Measurements from ENCODE around the gene SUGCT. TPM values are rescaled to one million over a fixed set of nuclear protein-coding genes. Genes with fewer than 3 reads are reported as not detected.

Gene SUGCT
- total RNA-seq, 3 donors from 2014 or later, result 7.6 to 19.1 (median 10.1) TPM

DNA sequence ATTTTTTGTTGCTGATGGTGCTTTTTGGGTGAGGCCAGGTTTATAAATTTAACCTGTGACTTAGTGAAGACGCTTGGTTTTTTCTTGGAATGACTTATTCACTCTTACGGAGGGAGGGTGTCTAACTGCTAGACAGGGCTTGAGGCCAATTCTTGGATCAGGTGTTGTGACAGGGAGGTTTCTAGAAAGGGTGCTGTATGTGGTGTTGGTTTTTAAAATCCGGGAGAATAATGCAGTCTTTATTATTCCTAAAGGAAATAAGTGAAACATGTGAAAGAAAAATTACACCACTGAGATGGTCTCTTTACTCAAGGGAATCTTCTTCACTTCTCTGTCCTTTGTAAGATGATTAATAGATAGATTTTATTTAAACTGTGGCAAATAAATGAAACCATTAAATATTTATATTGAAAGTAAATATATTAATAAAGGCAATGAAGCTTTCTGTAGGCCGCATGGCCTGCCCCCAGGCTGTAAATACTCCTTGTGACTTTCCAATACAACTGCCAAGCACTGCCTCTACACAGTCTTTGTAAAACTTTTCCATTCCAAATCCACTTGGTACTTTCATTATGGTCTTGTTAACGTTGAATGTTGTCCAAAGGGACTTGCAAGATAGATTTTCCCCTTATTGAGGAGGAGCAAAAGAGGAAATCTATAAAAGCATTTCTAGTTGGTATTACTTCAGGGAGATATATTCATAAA, 323.1 kb downstream of the SUGCT start:
- TF ChIP-seq, protein P1, sequence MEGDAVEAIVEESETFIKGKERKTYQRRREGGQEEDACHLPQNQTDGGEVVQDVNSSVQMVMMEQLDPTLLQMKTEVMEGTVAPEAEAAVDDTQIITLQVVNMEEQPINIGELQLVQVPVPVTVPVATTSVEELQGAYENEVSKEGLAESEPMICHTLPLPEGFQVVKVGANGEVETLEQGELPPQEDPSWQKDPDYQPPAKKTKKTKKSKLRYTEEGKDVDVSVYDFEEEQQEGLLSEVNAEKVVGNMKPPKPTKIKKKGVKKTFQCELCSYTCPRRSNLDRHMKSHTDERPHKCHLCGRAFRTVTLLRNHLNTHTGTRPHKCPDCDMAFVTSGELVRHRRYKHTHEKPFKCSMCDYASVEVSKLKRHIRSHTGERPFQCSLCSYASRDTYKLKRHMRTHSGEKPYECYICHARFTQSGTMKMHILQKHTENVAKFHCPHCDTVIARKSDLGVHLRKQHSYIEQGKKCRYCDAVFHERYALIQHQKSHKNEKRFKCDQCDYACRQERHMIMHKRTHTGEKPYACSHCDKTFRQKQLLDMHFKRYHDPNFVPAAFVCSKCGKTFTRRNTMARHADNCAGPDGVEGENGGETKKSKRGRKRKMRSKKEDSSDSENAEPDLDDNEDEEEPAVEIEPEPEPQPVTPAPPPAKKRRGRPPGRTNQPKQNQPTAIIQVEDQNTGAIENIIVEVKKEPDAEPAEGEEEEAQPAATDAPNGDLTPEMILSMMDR (IDR thresholded peaks at IDR 0.05), result no peak
- no peaks in the 10 kb centered on the region for H3K9me3 ChIP-seq
- H3K4me3 ChIP-seq, result no peak overlapping the region
- DNase-seq (no peak), ATAC-seq (no peak)
- H3K4me1 ChIP-seq (ENCODE audit: low read depth), result no peaks in the 10 kb centered on the region
- no peaks in the 10 kb centered on the region for H3K36me3 ChIP-seq (ENCODE audit: low read depth)
- intact Hi-C loops (cut with DNase I, micrococcal nuclease), result no loop called here

DNA sequence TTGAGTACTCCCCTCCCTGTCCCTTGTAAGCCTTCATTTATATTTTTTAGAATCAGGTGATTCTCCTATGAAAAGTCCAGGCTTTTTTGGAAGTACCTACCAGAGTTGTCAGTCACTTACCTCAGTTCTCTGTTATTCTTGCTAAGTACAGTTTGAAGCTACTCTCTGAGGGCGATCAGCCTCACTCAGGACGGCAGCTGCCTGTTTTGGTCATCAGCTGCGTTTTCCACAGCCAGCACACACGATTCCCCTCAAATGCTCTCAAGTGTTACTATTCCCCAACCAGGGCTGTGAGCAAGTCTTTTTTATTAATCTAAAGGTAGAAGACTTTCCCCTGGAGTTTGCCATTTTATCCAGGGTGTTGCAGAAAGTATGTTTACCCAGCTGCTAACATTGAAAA, 328.6 kb downstream of the SUGCT start:
- Histone ChIP-seq H3K4me3 (no peak overlapping the region), H3K4me1 (ENCODE audit: low read depth) (no peaks in the 10 kb centered on the region), H3K9me3 (no peaks in the 10 kb centered on the region), H3K36me3 (ENCODE audit: low read depth) (no peaks in the 10 kb centered on the region)
- DNase-seq (no peak), ATAC-seq (no peak)
- TF ChIP-seq, protein P1 (IDR thresholded peaks at IDR 0.05), result no peak
- intact Hi-C loops (cut with DNase I, micrococcal nuclease), result no loop called here

DNA sequence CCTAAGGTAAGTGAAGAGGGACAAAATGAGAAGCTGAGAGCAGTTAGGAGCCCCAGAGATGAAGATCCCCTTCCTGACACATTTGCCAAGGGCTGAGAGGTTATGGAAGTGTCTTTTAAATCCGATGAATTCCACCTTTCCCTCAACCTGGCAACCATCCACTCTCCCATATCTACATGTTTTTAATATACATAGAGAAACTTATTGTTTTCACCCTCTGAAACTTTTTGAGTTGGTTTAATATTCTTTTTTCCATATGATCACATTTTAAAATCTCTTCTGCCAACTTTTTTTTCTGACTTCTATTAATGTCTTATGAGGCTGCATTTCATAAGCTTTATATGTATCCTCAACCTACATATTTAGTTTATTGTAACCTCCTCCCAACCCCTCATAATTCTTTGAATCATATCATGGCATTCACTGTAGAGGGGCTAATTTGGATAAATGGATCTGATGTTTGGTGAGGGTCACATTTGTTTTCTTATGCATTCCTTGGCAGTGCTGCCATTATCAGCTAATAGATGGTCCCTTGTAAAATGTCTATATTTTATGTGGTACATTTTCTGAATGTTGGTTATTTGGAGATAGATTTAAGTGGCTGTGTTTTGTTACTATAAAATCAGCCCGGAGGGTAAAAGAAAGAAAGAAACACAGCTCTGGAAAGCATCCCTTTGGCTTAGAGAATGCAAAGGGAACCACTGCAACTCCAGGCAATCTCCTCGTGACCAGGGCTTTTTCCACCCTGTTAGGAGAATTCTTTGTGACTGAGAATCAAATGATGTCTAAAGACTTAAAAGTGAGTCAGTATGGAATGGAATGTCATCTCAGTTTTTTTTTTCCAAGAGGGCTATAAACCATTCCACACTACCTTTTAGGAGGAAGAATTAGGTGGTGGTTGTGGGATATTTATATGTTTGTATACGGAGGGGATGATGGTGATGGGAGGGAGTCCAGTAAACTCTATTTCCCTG, 334.4 kb downstream of the SUGCT start:
- intact Hi-C loops (cut with DNase I, micrococcal nuclease), result no loop called here
- Histone ChIP-seq H3K4me3 (no peak overlapping the region), H3K9me3 (no peaks in the 10 kb centered on the region), H3K36me3 (ENCODE audit: low read depth) (no peaks in the 10 kb centered on the region), H3K4me1 (ENCODE audit: low read depth) (no peaks in the 10 kb centered on the region)
- TF ChIP-seq, protein P1 (IDR thresholded peaks at IDR 0.05), result no peak
- ATAC-seq, result no peak
- DNase-seq, result no peak

DNA sequence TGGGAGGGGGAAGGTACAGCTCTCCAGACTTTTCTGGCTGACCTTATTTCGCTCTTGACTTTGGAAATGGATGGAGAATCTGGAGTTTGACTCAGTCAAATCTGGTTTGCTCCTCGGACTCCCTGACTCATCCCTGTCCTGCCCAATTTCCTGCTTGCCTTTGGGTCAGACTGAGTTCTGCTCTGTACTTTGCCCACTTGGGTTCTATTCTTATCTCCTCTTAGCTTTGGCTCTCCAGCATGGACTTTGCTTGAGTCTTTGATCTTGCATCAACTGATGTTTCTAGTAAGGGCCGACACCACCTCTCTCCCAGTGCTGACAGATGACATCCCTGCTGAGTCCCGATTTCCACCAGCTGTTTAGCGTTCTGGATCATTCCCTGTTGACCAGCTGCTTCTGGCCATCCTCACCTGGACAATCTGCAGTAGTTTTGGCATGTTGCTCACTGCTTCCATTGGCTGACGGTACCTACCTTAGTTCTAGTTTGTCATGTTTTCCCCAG, 335.3 kb downstream of the SUGCT start:
- no peak overlapping the region for H3K4me3 ChIP-seq
- H3K9me3 ChIP-seq, result no peaks in the 10 kb centered on the region
- TF ChIP-seq, protein P1 (IDR thresholded peaks at IDR 0.05), result no peak
- H3K36me3 ChIP-seq (ENCODE audit: low read depth), result no peaks in the 10 kb centered on the region
- intact Hi-C loops (cut with DNase I, micrococcal nuclease), result no loop called here
- ATAC-seq, result peak; percentile 60
- no peak for DNase-seq
- H3K4me1 ChIP-seq (ENCODE audit: low read depth), result no peaks in the 10 kb centered on the region

DNA sequence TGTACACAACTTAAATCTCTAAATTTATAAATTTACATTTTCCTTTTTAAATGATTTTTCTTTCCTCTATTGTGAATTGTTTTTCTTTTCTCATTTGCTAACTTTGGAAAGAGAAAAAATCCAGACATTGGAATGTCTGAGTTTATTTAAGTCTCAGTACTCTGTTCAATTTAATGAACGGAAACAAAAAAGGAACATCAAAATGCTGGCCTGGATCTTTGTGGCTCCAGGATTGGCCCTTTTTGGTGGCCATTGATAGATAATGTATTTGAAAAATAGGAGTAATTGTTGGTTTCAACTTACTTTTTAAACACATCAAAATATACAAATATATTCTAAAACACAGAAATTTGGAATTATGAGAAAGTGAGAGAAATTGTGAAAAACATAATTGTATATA, 336.0 kb downstream of the SUGCT start:
- TF ChIP-seq, protein P1 (IDR thresholded peaks at IDR 0.05), result no peak

More for the DNA sequence above, 336.0 kb downstream of the SUGCT start:
- ATAC-seq (no peak), DNase-seq (no peak)
- intact Hi-C loops (cut with DNase I, micrococcal nuclease), result no loop called here
- Histone ChIP-seq H3K4me3 (no peak overlapping the region), H3K36me3 (ENCODE audit: low read depth) (no peaks in the 10 kb centered on the region), H3K4me1 (ENCODE audit: low read depth) (no peaks in the 10 kb centered on the region), H3K9me3 (no peaks in the 10 kb centered on the region)
